Keratinocyte (primary cell): ENCODE data around the gene FAM237B. TPM values are rescaled to one million over a fixed set of nuclear protein-coding genes. Genes with fewer than 3 reads are reported as not detected.

Source experiments
- DNase-seq: peaks from one replicate; pipeline ENCODE4 v3.0.0-alpha.2; 2011; ENCODE audit warnings: low read depth, missing footprints, low spot score
- FAIRE-seq: peaks from 2 replicates; lab custom pipeline; 2011; peaks lifted over from hg19 to GRCh38; lab: Jason Lieb, UNC
- H2AFZ ChIP-seq: 2 replicates; pipeline ENCODE4 v1.6.0; 2012; ENCODE audit warnings: low read length, control low read depth, inconsistent platforms; ENCODE audit not compliant: control insufficient read depth
- H3K27ac ChIP-seq: 2 replicates; pipeline ENCODE4 v1.5.1; 2011; ENCODE audit warnings: low read length; ENCODE audit not compliant: control insufficient read depth, insufficient read depth
- H3K27me3 ChIP-seq: 3 replicates; pipeline ENCODE4 v1.6.0; 2011; ENCODE audit warnings: low read length; ENCODE audit not compliant: control insufficient read depth, insufficient read depth; ENCODE audit errors: extremely low read depth
- H3K36me3 ChIP-seq, 2 experiments: 2 replicates in 1 of 2; 3 replicates in 1 of 2; pipeline ENCODE4 v1.5.1; 2011; ENCODE audit warnings: low read length in 2 of 2, mild to moderate bottlenecking in 1 of 2; ENCODE audit not compliant: control insufficient read depth in 2 of 2, insufficient read depth in 2 of 2; ENCODE audit errors: extremely low read depth in 1 of 2
- H3K4me1 ChIP-seq: 3 replicates; pipeline ENCODE4 v1.5.1; 2011; ENCODE audit warnings: low read length; ENCODE audit not compliant: control insufficient read depth, insufficient read depth; ENCODE audit errors: extremely low read depth
- H3K4me2 ChIP-seq: 3 replicates; pipeline ENCODE4 v1.6.0; 2011; ENCODE audit warnings: low read depth, low read length; ENCODE audit not compliant: control insufficient read depth, insufficient read depth; ENCODE audit errors: extremely low read depth
- H3K4me3 ChIP-seq, 3 experiments: fragments of 200-600 bp in 1 of 3; sonication (generic) in 1 of 3; 2 replicates in 2 of 3; 3 replicates in 1 of 3; pipeline ENCODE4 v1.5.1; 2011 to 2016; ENCODE audit warnings: low read length in 3 of 3, mild to moderate bottlenecking in 3 of 3, control low read depth in 2 of 3, inconsistent platforms in 1 of 3, low read depth in 1 of 3, mixed read lengths in 1 of 3, mixed run types in 1 of 3, moderate library complexity in 1 of 3; ENCODE audit not compliant: control insufficient read depth in 2 of 3, insufficient read depth in 2 of 3; ENCODE audit errors: extremely low read depth in 1 of 3
- H3K79me2 ChIP-seq: 2 replicates; pipeline ENCODE4 v1.6.0; 2012; ENCODE audit warnings: low read length; ENCODE audit not compliant: control insufficient read depth, insufficient read depth
- H3K9ac ChIP-seq: 3 replicates; pipeline ENCODE4 v1.6.0; 2011; ENCODE audit warnings: low read length; ENCODE audit not compliant: control insufficient read depth, insufficient read depth; ENCODE audit errors: extremely low read depth
- H3K9me1 ChIP-seq: 3 replicates; pipeline ENCODE4 v1.6.0; 2011; ENCODE audit warnings: low read length; ENCODE audit not compliant: control insufficient read depth, insufficient read depth; ENCODE audit errors: extremely low read depth
- H3K9me3 ChIP-seq: 2 replicates; pipeline ENCODE4 v1.5.1; 2012; ENCODE audit warnings: low read depth, low read length; ENCODE audit not compliant: control insufficient read depth
- H4K20me1 ChIP-seq: 3 replicates; pipeline ENCODE4 v1.6.0; 2011; ENCODE audit warnings: low read length; ENCODE audit not compliant: control insufficient read depth, insufficient read depth; ENCODE audit errors: extremely low read depth
- CTCF ChIP-seq, 3 experiments: IDR thresholded peaks in 1 of 3; conservative IDR thresholded peaks in 1 of 3; optimal IDR thresholded peaks in 1 of 3; 2 replicates in 2 of 3; 3 replicates in 1 of 3; pipeline versions ENCODE3 to v1.5.1; 2011; ENCODE audit warnings: low read length in 3 of 3, mild to moderate bottlenecking in 3 of 3, moderate library complexity in 2 of 3, control low read depth in 1 of 3, inconsistent platforms in 1 of 3; ENCODE audit not compliant: insufficient read depth in 2 of 3; ENCODE audit errors: extremely low read depth in 1 of 3
- EZH2 ChIP-seq: IDR thresholded peaks from one replicate; pipeline ENCODE4 v1.6.1; 2012; ENCODE audit warnings: inconsistent platforms, mild to moderate bottlenecking, low read length, moderate library complexity
- dilution Hi-C: fragments of 300-500 bp; cut with MboI; formaldehyde crosslinking; loops from one replicate; pipeline ENCODE4 v1.7.0; 2020; ENCODE audit warnings: low sequenced_read_pairs; ENCODE audit not compliant: extremely low pct_ligation_motif_present
- polyA plus RNA-seq, 5 experiments: library from polyadenylated mRNA; depleted of rRNA in 3 of 5; stranded (reverse) in 3 of 5; stranded (forward) in 1 of 5; unstranded in 1 of 5; fragments of >200 nt; gene quantifications; 1 replicate in 1 of 5; 2 replicates in 3 of 5; 3 replicates in 1 of 5; pipeline versions ENCODE4 v1.2.1 to v1.2.3, GENCODE V29; 2011 to 2012; ENCODE audit warnings: missing spikeins in 2 of 5, low read depth in 1 of 5, low replicate concordance in 1 of 5

The FAM237B gene
- polyA plus RNA-seq, 1 donor (not counting 4 experiments of a cell fraction or from before 2014, with no cell fraction given): not detected

GRCh38 chr7:90334193-90334843 is 13.2 kb upstream of the FAM237B start:
- DNase-seq (no peak), FAIRE-seq (no peak)
- H4K20me1 ChIP-seq: no peaks in the 10 kb centered on the region
- no peak overlapping the region for H3K27ac ChIP-seq
- no peaks in the 10 kb centered on the region for H3K36me3 ChIP-seq
- H3K9me3 ChIP-seq: no peaks in the 10 kb centered on the region
- no peaks in the 10 kb centered on the region for H3K4me1 ChIP-seq
- H2AFZ ChIP-seq: no peak overlapping the region
- TF ChIP-seq EZH2: no peak
- TF ChIP-seq CTCF (optimal IDR thresholded peaks at IDR 0.05 in 1 of 3, IDR thresholded peaks at IDR 0.05 in 1 of 3, conservative IDR thresholded peaks at IDR 0.05 in 1 of 3; ENCODE audit: extremely low read depth in 1 of 3, insufficient read depth in 2 of 3, low read length in 3 of 3): no peak
- H3K27me3 ChIP-seq: no peaks in the 10 kb centered on the region
- dilution Hi-C loops: no loop called here
- no peaks in the 10 kb centered on the region for H3K9me1 ChIP-seq
- H3K4me3 ChIP-seq: no peak overlapping the region
- no peak overlapping the region for H3K4me2 ChIP-seq
- H3K9ac ChIP-seq: no peak overlapping the region
- no peaks in the 10 kb centered on the region for H3K79me2 ChIP-seq

GRCh38 chr7:90326500-90326899 is 5.4 kb upstream of the FAM237B start:
- TF ChIP-seq EZH2 (no peak), CTCF (optimal IDR thresholded peaks at IDR 0.05 in 1 of 3, IDR thresholded peaks at IDR 0.05 in 1 of 3, conservative IDR thresholded peaks at IDR 0.05 in 1 of 3; ENCODE audit: extremely low read depth in 1 of 3, insufficient read depth in 2 of 3, low read length in 3 of 3) (no peak)
- Histone ChIP-seq H3K9me1 (no peaks in the 10 kb centered on the region), H3K4me2 (no peak overlapping the region), H3K27ac (no peak overlapping the region), H2AFZ (no peak overlapping the region), H3K79me2 (no peaks in the 10 kb centered on the region), H3K4me1 (no peaks in the 10 kb centered on the region), H3K27me3 (peaks cover 16% of the 10 kb centered on the region), H4K20me1 (no peaks in the 10 kb centered on the region), H3K9ac (no peak overlapping the region), H3K9me3 (no peaks in the 10 kb centered on the region), H3K4me3 (no peak overlapping the region), H3K36me3 (no peaks in the 10 kb centered on the region)
- FAIRE-seq (no peak), DNase-seq (no peak)
- dilution Hi-C loops: no loop called here
